ENCODE data around the gene LPCAT1. TPM values are rescaled to one million over a fixed set of nuclear protein-coding genes. Genes with fewer than 3 reads are reported as not detected.

The LPCAT1 gene
- total RNA-seq, 2 donors from 2014 or later, result 17.1 to 27.3 TPM

GRCh38 chr5:1508659-1509290, 15.0 kb downstream of the LPCAT1 start:
- TF ChIP-seq, protein P1, sequence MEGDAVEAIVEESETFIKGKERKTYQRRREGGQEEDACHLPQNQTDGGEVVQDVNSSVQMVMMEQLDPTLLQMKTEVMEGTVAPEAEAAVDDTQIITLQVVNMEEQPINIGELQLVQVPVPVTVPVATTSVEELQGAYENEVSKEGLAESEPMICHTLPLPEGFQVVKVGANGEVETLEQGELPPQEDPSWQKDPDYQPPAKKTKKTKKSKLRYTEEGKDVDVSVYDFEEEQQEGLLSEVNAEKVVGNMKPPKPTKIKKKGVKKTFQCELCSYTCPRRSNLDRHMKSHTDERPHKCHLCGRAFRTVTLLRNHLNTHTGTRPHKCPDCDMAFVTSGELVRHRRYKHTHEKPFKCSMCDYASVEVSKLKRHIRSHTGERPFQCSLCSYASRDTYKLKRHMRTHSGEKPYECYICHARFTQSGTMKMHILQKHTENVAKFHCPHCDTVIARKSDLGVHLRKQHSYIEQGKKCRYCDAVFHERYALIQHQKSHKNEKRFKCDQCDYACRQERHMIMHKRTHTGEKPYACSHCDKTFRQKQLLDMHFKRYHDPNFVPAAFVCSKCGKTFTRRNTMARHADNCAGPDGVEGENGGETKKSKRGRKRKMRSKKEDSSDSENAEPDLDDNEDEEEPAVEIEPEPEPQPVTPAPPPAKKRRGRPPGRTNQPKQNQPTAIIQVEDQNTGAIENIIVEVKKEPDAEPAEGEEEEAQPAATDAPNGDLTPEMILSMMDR (IDR thresholded peaks at IDR 0.05), result no peak
- Histone ChIP-seq H3K27ac (no peak overlapping the region), H3K9ac (ENCODE audit: low read depth in 2 of 2, low read length in 2 of 2) (no peak overlapping the region), H3K9me3 (no peaks in the 10 kb centered on the region), H3K4me1 (no peaks in the 10 kb centered on the region), H3K27me3 (no peaks in the 10 kb centered on the region), H3K4me3 (no peak overlapping the region), H3K36me3 (no peaks in the 10 kb centered on the region)
- no peak for DNase-seq
- intact Hi-C loops (cut with DNase I), result no loop called here

DNA sequence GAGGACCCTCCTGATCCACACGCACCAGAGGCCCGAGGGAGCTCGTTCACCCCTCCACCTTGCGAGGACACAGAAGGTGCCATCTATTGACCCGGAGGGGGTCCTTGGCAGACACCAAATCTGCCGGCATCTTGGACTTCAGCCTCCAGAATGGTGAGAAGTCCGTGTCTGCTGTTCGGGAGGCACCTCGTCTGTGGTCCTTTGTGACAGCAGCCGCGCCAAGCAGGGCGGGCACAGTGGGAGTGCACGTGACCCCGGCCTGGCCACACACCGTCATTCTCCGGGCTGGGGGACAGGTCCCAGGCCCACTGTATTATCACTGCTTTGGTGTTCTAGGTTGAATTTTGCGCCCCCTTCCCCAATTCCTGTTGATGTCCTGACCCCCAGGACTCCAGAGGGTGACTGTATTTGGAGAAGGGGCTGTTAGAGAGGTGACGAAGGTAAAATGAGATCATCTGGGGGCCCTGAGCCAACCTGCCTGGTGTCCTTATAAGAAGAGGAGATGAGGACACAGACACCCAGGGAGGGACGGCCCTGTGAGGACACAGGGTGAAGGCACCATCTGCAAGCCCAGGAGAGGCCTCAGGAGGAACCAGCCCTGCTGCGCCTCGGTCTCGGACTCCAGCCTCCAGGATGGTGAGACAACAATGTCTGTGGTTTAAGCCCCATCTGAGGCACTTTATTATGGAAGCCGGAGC, 15.7 kb downstream of the LPCAT1 start:
- no peak overlapping the region for H3K9ac ChIP-seq (ENCODE audit: low read depth in 2 of 2, low read length in 2 of 2)
- H3K36me3 ChIP-seq, result no peaks in the 10 kb centered on the region
- no peaks in the 10 kb centered on the region for H3K4me1 ChIP-seq
- H3K9me3 ChIP-seq, result no peaks in the 10 kb centered on the region
- no peak for DNase-seq
- H3K27ac ChIP-seq, result no peak overlapping the region
- no peak overlapping the region for H3K4me3 ChIP-seq
- intact Hi-C loops (cut with DNase I), result no loop called here
- TF ChIP-seq, protein P1 (IDR thresholded peaks at IDR 0.05), result no peak
- H3K27me3 ChIP-seq, result no peaks in the 10 kb centered on the region

GRCh38 chr5:1507457-1507856, 16.3 kb downstream of the LPCAT1 start:
- Histone ChIP-seq H3K27ac (no peak overlapping the region), H3K9me3 (no peaks in the 10 kb centered on the region), H3K27me3 (no peaks in the 10 kb centered on the region), H3K9ac (ENCODE audit: low read depth in 2 of 2, low read length in 2 of 2) (no peak overlapping the region), H3K4me1 (no peaks in the 10 kb centered on the region), H3K36me3 (no peaks in the 10 kb centered on the region), H3K4me3 (no peak overlapping the region)
- TF ChIP-seq, protein P1 (IDR thresholded peaks at IDR 0.05), result no peak
- no peak for DNase-seq
- intact Hi-C loops (cut with DNase I), result no loop called here

DNA sequence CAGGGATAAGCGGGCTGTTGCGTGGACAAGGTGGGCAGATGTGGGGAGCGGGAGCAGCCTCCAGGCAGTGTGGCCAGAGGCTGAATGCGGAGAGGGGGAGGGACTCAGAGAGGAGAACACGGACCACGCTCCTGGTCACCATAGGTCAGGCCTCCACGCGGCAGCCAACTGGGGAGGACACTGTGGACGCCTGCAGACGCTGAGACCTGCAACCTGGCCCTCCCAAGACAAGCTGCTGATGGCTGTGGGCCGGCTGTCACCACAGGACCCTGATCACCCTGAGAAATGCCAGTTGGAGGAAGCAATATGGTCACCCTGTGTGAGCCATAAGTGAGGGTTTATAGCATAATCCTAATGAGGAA, 16.8 kb downstream of the LPCAT1 start:
- no peaks in the 10 kb centered on the region for H3K36me3 ChIP-seq
- no peak for DNase-seq
- H3K4me3 ChIP-seq, result no peak overlapping the region
- TF ChIP-seq, protein P1 (IDR thresholded peaks at IDR 0.05), result no peak
- H3K9me3 ChIP-seq, result no peaks in the 10 kb centered on the region
- intact Hi-C loops (cut with DNase I), result no loop called here
- no peak overlapping the region for H3K27ac ChIP-seq
- no peak overlapping the region for H3K9ac ChIP-seq (ENCODE audit: low read depth in 2 of 2, low read length in 2 of 2)
- H3K4me1 ChIP-seq, result no peaks in the 10 kb centered on the region
- H3K27me3 ChIP-seq, result no peaks in the 10 kb centered on the region

DNA sequence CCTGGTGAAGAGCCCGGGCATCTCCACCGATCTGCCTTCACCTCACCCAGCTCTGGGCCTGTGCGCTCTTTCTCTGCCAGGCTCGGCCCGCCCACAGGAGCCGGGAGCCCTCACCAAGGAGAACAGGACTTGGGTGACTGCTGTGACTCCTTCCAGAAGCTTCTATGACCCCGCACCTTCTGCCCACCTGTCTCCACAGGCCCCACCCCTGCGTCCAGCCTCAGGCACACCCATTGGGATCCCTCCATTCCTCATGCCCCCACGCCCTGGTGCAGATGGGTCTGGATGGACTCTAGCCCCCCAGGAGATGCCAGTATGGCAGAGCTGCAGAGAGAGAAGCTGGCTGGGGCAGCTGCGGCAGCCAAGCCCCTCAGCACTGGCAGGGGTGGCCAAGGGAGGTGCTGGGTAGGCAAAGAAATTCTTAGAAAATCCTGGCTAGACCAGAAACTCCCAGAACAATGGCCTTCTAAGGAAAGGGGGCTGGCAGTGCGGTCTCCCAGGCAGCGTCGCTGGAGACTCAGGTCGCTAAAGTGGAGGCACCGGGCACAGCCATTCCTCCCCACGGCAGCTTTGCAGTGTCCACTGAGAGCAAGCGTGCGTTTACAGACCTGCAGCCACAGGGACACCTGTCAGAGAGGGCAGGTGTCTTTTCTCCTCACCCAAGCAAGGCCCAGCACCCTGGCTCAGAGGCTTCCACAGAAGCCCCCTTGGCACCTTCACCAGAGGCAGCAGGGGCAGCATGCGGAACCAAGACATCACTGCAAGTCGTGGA, 17.3 kb downstream of the LPCAT1 start:
- no peak for DNase-seq
- Histone ChIP-seq H3K9ac (ENCODE audit: low read depth in 2 of 2, low read length in 2 of 2) (no peak overlapping the region), H3K4me1 (no peaks in the 10 kb centered on the region), H3K27ac (no peak overlapping the region), H3K36me3 (no peaks in the 10 kb centered on the region), H3K4me3 (no peak overlapping the region), H3K9me3 (no peaks in the 10 kb centered on the region), H3K27me3 (no peaks in the 10 kb centered on the region)
- TF ChIP-seq, protein P1 (IDR thresholded peaks at IDR 0.05), result no peak
- intact Hi-C loops (cut with DNase I), result no loop called here
